ENCODE results near the gene ZNF662. TPM values are rescaled to one million over a fixed set of nuclear protein-coding genes. Genes with fewer than 3 reads are reported as not detected.

The ZNF662 gene
- polyA plus RNA-seq, 1 experiment: 1.2 TPM

GRCh38 chr3:42935472-42935871 lies 29.5 kb downstream of the ZNF662 start:
- Histone ChIP-seq H3K27me3 (ENCODE audit: control insufficient read depth, insufficient read depth, low read length) (peaks cover 1% of the 10 kb centered on the region; the same call in 1 of the 2 replicates), H3K36me3 (ENCODE audit: control insufficient read depth, insufficient read depth, low read length) (no peaks in the 10 kb centered on the region), H3K4me3 (ENCODE audit: low read depth, low read length) (no peak overlapping the region)
- no peak for TF ChIP-seq CTCF (IDR thresholded peaks at IDR 0.05; ENCODE audit: insufficient read depth, low read depth, low read length)
- ChIA-PET CTCF (no interaction called here), POLR2A (no interaction called here)
- no peak for DNase-seq (ENCODE audit: low read depth)

GRCh38 chr3:42936157-42936981 lies 30.4 kb downstream of the ZNF662 start:
- H3K36me3 ChIP-seq (ENCODE audit: control insufficient read depth, insufficient read depth, low read length): no peaks in the 10 kb centered on the region
- H3K4me3 ChIP-seq (ENCODE audit: low read depth, low read length): peak overlapping the region; percentile 49
- CTCF ChIA-PET: no interaction called here
- TF ChIP-seq CTCF (IDR thresholded peaks at IDR 0.05; ENCODE audit: insufficient read depth, low read depth, low read length): no peak
- no peak for DNase-seq (ENCODE audit: low read depth)
- POLR2A ChIA-PET: no interaction called here
- H3K27me3 ChIP-seq (ENCODE audit: control insufficient read depth, insufficient read depth, low read length): peaks cover 1% of the 10 kb centered on the region; the same call in 1 of the 2 replicates

GRCh38 chr3:42937334-42937733 lies 31.4 kb downstream of the ZNF662 start:
- ChIA-PET CTCF (no interaction called here), POLR2A (no interaction called here)
- TF ChIP-seq CTCF (IDR thresholded peaks at IDR 0.05; ENCODE audit: insufficient read depth, low read depth, low read length): no peak
- Histone ChIP-seq H3K27me3 (ENCODE audit: control insufficient read depth, insufficient read depth, low read length) (peaks cover 1% of the 10 kb centered on the region; the same call in 1 of the 2 replicates), H3K36me3 (ENCODE audit: control insufficient read depth, insufficient read depth, low read length) (no peaks in the 10 kb centered on the region), H3K4me3 (ENCODE audit: low read depth, low read length) (no peak overlapping the region)
- no peak for DNase-seq (ENCODE audit: low read depth)

GRCh38 chr3:42942693-42943092 lies 36.8 kb downstream of the ZNF662 start:
- no peak overlapping the region for H3K4me3 ChIP-seq (ENCODE audit: low read depth, low read length)
- no peak for DNase-seq (ENCODE audit: low read depth)
- H3K36me3 ChIP-seq (ENCODE audit: control insufficient read depth, insufficient read depth, low read length): no peaks in the 10 kb centered on the region
- no peaks in the 10 kb centered on the region for H3K27me3 ChIP-seq (ENCODE audit: control insufficient read depth, insufficient read depth, low read length)
- CTCF ChIA-PET: interaction anchor here (1.3 kb wide), 1 partner anchor 19 kb away, joined by 5 read pairs; no protein-coding TSS in a partner anchor
- POLR2A ChIA-PET: no interaction called here
- no peak for TF ChIP-seq CTCF (IDR thresholded peaks at IDR 0.05; ENCODE audit: insufficient read depth, low read depth, low read length)

- Histone ChIP-seq H3K27me3 (ENCODE audit: control insufficient read depth, insufficient read depth, low read length) (no peaks in the 10 kb centered on the region), H3K4me3 (ENCODE audit: low read depth, low read length) (no peak overlapping the region), H3K36me3 (ENCODE audit: control insufficient read depth, insufficient read depth, low read length) (no peaks in the 10 kb centered on the region)
- no peak for TF ChIP-seq CTCF (IDR thresholded peaks at IDR 0.05; ENCODE audit: insufficient read depth, low read depth, low read length)
- DNase-seq (ENCODE audit: low read depth): no peak
- ChIA-PET POLR2A (no interaction called here), CTCF (no interaction called here)
Observed at GRCh38 chr3:42946050-42946449, 40.1 kb downstream of the ZNF662 start.

All from BJ (cell line).